GM10248 (cell line): ENCODE results near the gene ARMC10.

Source experiments
- CTCF ChIA-PET: fragments of 300-600 bp; sonication (Branson Sonifier 250); formaldehyde crosslinking; extraction: SDS; loops from one replicate; lab custom pipeline; 2021; ENCODE audit warnings: antibody characterized with exemption; lab: Yijun Ruan, JAX
- POLR2A ChIA-PET: fragments of 350-650 bp; sonication (Branson Sonifier 250); formaldehyde crosslinking; extraction: SDS; loops from one replicate; lab custom pipeline; 2020; ENCODE audit warnings: antibody characterized with exemption; lab: Yijun Ruan, JAX
- DNase-seq: peaks from one replicate; pipeline ENCODE4 v3.0.0; 2012; ENCODE audit errors: extremely low spot score
- CTCF ChIP-seq: IDR thresholded peaks from 2 replicates; pipeline ENCODE4 v1.5.1; 2012; ENCODE audit warnings: mild to moderate bottlenecking, low read depth; ENCODE audit errors: extremely low read depth, missing control alignments, control extremely low read depth

Gene ARMC10

GRCh38 chr7:103148131-103148993 is 73.4 kb downstream of the ARMC10 start:
- POLR2A ChIA-PET: no interaction called here
- CTCF ChIA-PET: no interaction called here
- no peak for DNase-seq
- no peak for TF ChIP-seq CTCF
